ENCODE data around the gene MPIG6B.

DNA sequence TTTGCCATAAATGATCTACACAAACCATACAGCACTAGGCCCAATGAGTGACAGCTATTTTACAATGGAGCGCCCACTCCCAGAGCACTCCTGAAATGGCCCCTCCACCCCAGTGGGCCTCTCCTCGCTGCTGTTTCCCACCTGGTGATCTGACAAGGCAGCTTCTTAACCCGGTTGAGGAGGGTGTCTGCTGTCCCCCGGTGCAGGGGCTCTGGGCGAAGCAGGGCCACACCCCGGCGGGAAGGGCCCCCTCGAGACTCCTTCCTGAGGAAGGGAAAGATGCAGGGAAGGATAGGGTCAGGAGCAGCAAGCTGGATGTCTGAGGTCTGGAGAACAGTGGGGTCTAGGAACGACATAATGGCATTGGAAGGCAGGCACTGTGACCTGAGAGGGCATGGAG is 30.3 kb upstream of the MPIG6B start:
- TF ChIP-seq, protein P1, sequence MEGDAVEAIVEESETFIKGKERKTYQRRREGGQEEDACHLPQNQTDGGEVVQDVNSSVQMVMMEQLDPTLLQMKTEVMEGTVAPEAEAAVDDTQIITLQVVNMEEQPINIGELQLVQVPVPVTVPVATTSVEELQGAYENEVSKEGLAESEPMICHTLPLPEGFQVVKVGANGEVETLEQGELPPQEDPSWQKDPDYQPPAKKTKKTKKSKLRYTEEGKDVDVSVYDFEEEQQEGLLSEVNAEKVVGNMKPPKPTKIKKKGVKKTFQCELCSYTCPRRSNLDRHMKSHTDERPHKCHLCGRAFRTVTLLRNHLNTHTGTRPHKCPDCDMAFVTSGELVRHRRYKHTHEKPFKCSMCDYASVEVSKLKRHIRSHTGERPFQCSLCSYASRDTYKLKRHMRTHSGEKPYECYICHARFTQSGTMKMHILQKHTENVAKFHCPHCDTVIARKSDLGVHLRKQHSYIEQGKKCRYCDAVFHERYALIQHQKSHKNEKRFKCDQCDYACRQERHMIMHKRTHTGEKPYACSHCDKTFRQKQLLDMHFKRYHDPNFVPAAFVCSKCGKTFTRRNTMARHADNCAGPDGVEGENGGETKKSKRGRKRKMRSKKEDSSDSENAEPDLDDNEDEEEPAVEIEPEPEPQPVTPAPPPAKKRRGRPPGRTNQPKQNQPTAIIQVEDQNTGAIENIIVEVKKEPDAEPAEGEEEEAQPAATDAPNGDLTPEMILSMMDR (conservative IDR thresholded peaks at IDR 0.05): no peak
- no peak for TF ChIP-seq ZFX (IDR thresholded peaks at IDR 0.05)

Data from C4-2B (cell line).